CD4-positive, alpha-beta T cell treated with Interleukin-15 for 4 hours (primary cell): ENCODE data around the gene KIF3A.

Experiments
- DNase-seq: peaks from one replicate; pipeline ENCODE4 v3.0.0-alpha.2; 2020; ENCODE audit warnings: low spot score

Gene KIF3A

GRCh38 chr5:132736853-132737833 is at the start of gene KIF3A:
Gene KIF3A, minus strand, starts transcription at chr5:132737546. Its CDS starts 127 bp downstream, at chr5:132737419.
- DNase-seq, result peak; percentile 99

GRCh38 chr5:132787076-132787475 is 49.7 kb upstream of the KIF3A start:
- DNase-seq, result no peak

- no peak for DNase-seq
These were observed 48.5 kb upstream of the KIF3A start for GRCh38 chr5:132785864-132786263.

GRCh38 chr5:132785365-132785764 is 48.0 kb upstream of the KIF3A start:
- no peak for DNase-seq

- no peak for DNase-seq
These were observed 44.8 kb upstream of the KIF3A start for GRCh38 chr5:132782101-132782500.

GRCh38 chr5:132781029-132781428 is 43.7 kb upstream of the KIF3A start:
- DNase-seq, result no peak

GRCh38 chr5:132780577-132780976 is 43.2 kb upstream of the KIF3A start:
- DNase-seq, result no peak

GRCh38 chr5:132779961-132780360 is 42.6 kb upstream of the KIF3A start:
- DNase-seq, result no peak

- DNase-seq, result no peak
These were observed 41.5 kb upstream of the KIF3A start for GRCh38 chr5:132778856-132779255.

GRCh38 chr5:132778129-132778528 is 40.8 kb upstream of the KIF3A start:
- no peak for DNase-seq

- peak; percentile 33 for DNase-seq
These were observed 40.1 kb upstream of the KIF3A start, which contains the start of gene SEPTIN8 for GRCh38 chr5:132777209-132778069. Gene SEPTIN8, minus strand, starts transcription at chr5:132777239. Its CDS starts 102 bp downstream, at chr5:132777137.

- DNase-seq, result no peak
These were observed 39.5 kb upstream of the KIF3A start for GRCh38 chr5:132776938-132777208.

- no peak for DNase-seq
These were observed 39.0 kb upstream of the KIF3A start for GRCh38 chr5:132776131-132776937.

GRCh38 chr5:132775476-132775961 is 38.2 kb upstream of the KIF3A start:
- no peak for DNase-seq

GRCh38 chr5:132774896-132775295 is 37.5 kb upstream of the KIF3A start:
- DNase-seq, result no peak

GRCh38 chr5:132774406-132774805 is 37.1 kb upstream of the KIF3A start:
- no peak for DNase-seq

- no peak for DNase-seq
These were observed 36.4 kb upstream of the KIF3A start for GRCh38 chr5:132773601-132774355.

GRCh38 chr5:132773114-132773513 is 35.8 kb upstream of the KIF3A start:
- no peak for DNase-seq

GRCh38 chr5:132772291-132773070 is 35.1 kb upstream of the KIF3A start:
- no peak for DNase-seq

- DNase-seq, result no peak
These were observed 34.2 kb upstream of the KIF3A start for GRCh38 chr5:132771503-132771998.
